Adrenal gland (tissue), 5 donors: ENCODE data around the gene HBB.

Source experiments
- CTCF ChIP-seq, 6 experiments: fragments of 450-650 bp in 4 of 6; fragments of 200-600 bp in 2 of 6; sonication (generic) in 1 of 6; IDR thresholded peaks; 1 replicate in 5 of 6; 2 replicates in 1 of 6; pipeline versions ENCODE4 v1.5.1 to v1.8.0; 2016 to 2021; ENCODE audit warnings: antibody characterized with exemption in 6 of 6, mild to moderate bottlenecking in 2 of 6, moderate library complexity in 1 of 6
- POLR2A ChIP-seq, 2 donors: fragments of 450-650 bp; IDR thresholded peaks; one replicate each; pipeline ENCODE4 v1.6.1; 2017; ENCODE audit warnings: antibody characterized with exemption in 2 of 2, mild to moderate bottlenecking in 2 of 2, moderate library complexity in 1 of 2
- donor health status: DM: no; HTN: no; CAD: no.

- TF ChIP-seq CTCF (IDR thresholded peaks at IDR 0.05) (no peak), POLR2A (IDR thresholded peaks at IDR 0.05) (no peak)
Measured at GRCh38 chr11:5178046-5178837, 48.6 kb downstream of the HBB start.
